ENCODE results near the gene TERT. TPM values are rescaled to one million over a fixed set of nuclear protein-coding genes. Genes with fewer than 3 reads are reported as not detected.

The TERT gene
- total and polyA plus RNA-seq, 2 of the 4 experiments (the other 2 are of a cell fraction): not detected

GRCh38 chr5:1276930-1277329 is 17.9 kb downstream of the TERT start:
- H3K9ac ChIP-seq (ENCODE audit: low read depth, low read length): no peak overlapping the region
- H2BK120ac ChIP-seq (ENCODE audit: low read depth, low read length): no peak overlapping the region
- ATAC-seq (ENCODE audit: low read depth): no peak
- no peak for DNase-seq
- no peak overlapping the region for H3K14ac ChIP-seq (replicated peaks; ENCODE audit: low read depth, low read length)
- no peak overlapping the region for H2BK15ac ChIP-seq (ENCODE audit: low read depth, low read length)
- H2AFZ ChIP-seq (replicated peaks; ENCODE audit: low read length, poor library complexity): no peak overlapping the region
- ChIA-PET POLR2A (ENCODE audit: unreplicated experiment) (no interaction called here), CTCF (no interaction called here)
- H4K91ac ChIP-seq (ENCODE audit: insufficient read depth, low read depth, low read length): no peak overlapping the region
- TF ChIP-seq, protein P1, sequence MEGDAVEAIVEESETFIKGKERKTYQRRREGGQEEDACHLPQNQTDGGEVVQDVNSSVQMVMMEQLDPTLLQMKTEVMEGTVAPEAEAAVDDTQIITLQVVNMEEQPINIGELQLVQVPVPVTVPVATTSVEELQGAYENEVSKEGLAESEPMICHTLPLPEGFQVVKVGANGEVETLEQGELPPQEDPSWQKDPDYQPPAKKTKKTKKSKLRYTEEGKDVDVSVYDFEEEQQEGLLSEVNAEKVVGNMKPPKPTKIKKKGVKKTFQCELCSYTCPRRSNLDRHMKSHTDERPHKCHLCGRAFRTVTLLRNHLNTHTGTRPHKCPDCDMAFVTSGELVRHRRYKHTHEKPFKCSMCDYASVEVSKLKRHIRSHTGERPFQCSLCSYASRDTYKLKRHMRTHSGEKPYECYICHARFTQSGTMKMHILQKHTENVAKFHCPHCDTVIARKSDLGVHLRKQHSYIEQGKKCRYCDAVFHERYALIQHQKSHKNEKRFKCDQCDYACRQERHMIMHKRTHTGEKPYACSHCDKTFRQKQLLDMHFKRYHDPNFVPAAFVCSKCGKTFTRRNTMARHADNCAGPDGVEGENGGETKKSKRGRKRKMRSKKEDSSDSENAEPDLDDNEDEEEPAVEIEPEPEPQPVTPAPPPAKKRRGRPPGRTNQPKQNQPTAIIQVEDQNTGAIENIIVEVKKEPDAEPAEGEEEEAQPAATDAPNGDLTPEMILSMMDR (conservative IDR thresholded peaks at IDR 0.05; ENCODE audit: low read depth, low read length): no peak
- TF ChIP-seq, protein P2, sequence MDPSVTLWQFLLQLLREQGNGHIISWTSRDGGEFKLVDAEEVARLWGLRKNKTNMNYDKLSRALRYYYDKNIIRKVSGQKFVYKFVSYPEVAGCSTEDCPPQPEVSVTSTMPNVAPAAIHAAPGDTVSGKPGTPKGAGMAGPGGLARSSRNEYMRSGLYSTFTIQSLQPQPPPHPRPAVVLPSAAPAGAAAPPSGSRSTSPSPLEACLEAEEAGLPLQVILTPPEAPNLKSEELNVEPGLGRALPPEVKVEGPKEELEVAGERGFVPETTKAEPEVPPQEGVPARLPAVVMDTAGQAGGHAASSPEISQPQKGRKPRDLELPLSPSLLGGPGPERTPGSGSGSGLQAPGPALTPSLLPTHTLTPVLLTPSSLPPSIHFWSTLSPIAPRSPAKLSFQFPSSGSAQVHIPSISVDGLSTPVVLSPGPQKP (IDR thresholded peaks at IDR 0.05; ENCODE audit: borderline replicate concordance, low read depth, low read length): no peak
- TF ChIP-seq RCOR1 (IDR thresholded peaks at IDR 0.05; ENCODE audit: insufficient replicate concordance, low read length): no peak
- TF ChIP-seq, protein P3, sequence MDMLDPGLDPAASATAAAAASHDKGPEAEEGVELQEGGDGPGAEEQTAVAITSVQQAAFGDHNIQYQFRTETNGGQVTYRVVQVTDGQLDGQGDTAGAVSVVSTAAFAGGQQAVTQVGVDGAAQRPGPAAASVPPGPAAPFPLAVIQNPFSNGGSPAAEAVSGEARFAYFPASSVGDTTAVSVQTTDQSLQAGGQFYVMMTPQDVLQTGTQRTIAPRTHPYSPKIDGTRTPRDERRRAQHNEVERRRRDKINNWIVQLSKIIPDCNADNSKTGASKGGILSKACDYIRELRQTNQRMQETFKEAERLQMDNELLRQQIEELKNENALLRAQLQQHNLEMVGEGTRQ (IDR thresholded peaks at IDR 0.05; ENCODE audit: low read depth, low read length): no peak
- no peak for TF ChIP-seq RFX5 (IDR thresholded peaks at IDR 0.05; ENCODE audit: low read depth, low read length)
- TF ChIP-seq CHD1 (IDR thresholded peaks at IDR 0.05; ENCODE audit: low read depth, low read length): no peak
- TF ChIP-seq RAD21 (IDR thresholded peaks at IDR 0.05; ENCODE audit: low read length): no peak
- no peak overlapping the region for H3K27ac ChIP-seq (ENCODE audit: insufficient read depth, low read length)
- H3K23ac ChIP-seq (ENCODE audit: low read depth, low read length): no peak overlapping the region
- H3K36me3 ChIP-seq (ENCODE audit: control insufficient read depth, insufficient read depth, low read length): no peaks in the 10 kb centered on the region
- H3K4me3 ChIP-seq (ENCODE audit: insufficient read depth, low read depth, low read length): no peak overlapping the region
- H3K56ac ChIP-seq (ENCODE audit: extremely low read depth, insufficient read depth, low read length): no peak overlapping the region
- H3K18ac ChIP-seq (ENCODE audit: low read depth, low read length): no peak overlapping the region
- H4K8ac ChIP-seq (ENCODE audit: low read depth in 2 of 2, low read length in 2 of 2): no peak overlapping the region
- no peak overlapping the region for H2BK5ac ChIP-seq (ENCODE audit: low read depth, low read length, poor library complexity, severe bottlenecking)
- no peak overlapping the region for H2BK20ac ChIP-seq (ENCODE audit: low read depth, low read length)
- H3K4ac ChIP-seq (ENCODE audit: low read depth, low read length): no peak overlapping the region
- no peak overlapping the region for H2AK5ac ChIP-seq (ENCODE audit: low read depth, low read length)
- dilution Hi-C loops (cut with HindIII; ENCODE audit: low sequenced_read_pairs, unreplicated experiment): no loop called here
- H3K79me1 ChIP-seq (ENCODE audit: low read depth in 1 of 2, low read length in 2 of 2): no peaks in the 10 kb centered on the region
- intact Hi-C loops (cut with micrococcal nuclease): no loop called here
- no peak overlapping the region for H4K5ac ChIP-seq (ENCODE audit: low read depth, low read length)
- H3K4me2 ChIP-seq (ENCODE audit: low read depth, low read length): no peak overlapping the region
- BruUV-seq (replicated peaks): no TSS peak
- no peaks in the 10 kb centered on the region for H3K9me1 ChIP-seq (ENCODE audit: insufficient read depth, low read length)
- H3K4me1 ChIP-seq (ENCODE audit: control insufficient read depth, insufficient read depth, low read length): no peaks in the 10 kb centered on the region
- no peaks in the 10 kb centered on the region for H4K20me1 ChIP-seq (ENCODE audit: insufficient read depth, low read length)
- WGBS, 2 experiments (ENCODE audit: extremely low coverage in 2 of 2, insufficient read length in 1 of 2): 50% methylated on average over 2 of the region's 20 CpGs; no CpG with 5 or more reads in 1 of the 2 experiments
- in situ Hi-C loops (cut with MboI; ENCODE audit: low sequenced_read_pairs): no loop called here
- H3K27me3 ChIP-seq (ENCODE audit: control insufficient read depth, insufficient read depth, low read length): no peaks in the 10 kb centered on the region
- no peak overlapping the region for H2AK9ac ChIP-seq (replicated peaks; ENCODE audit: low read depth, low read length, poor library complexity)
- H3K9me3 ChIP-seq (ENCODE audit: control insufficient read depth, insufficient read depth, low read length): peaks cover 29% of the 10 kb centered on the region
